Ectodermal cell (in vitro differentiated cells): ENCODE data around the gene CRYZL1.
"Not testable (repeated sequence)": the region's sequence is repeated elsewhere in the genome, so short reads cannot be mapped to it uniquely, and the experiment has no call there.

Experiments used
- H3K27ac ChIP-seq: 2 replicates; pipeline ENCODE4 v1.7.0; 2013; ENCODE audit warnings: mild to moderate bottlenecking, low read depth, low read length; ENCODE audit not compliant: insufficient read depth, poor library complexity, severe bottlenecking
- H3K27me3 ChIP-seq: 2 replicates; pipeline ENCODE4 v1.7.0; 2013; ENCODE audit warnings: mild to moderate bottlenecking, low read length; ENCODE audit not compliant: insufficient read depth, control insufficient read depth, poor library complexity, severe bottlenecking
- H3K36me3 ChIP-seq: one replicate; pipeline ENCODE4 v1.7.0; 2013; ENCODE audit warnings: low read length; ENCODE audit not compliant: control insufficient read depth, insufficient read depth
- H3K4me1 ChIP-seq: one replicate; pipeline ENCODE4 v1.7.0; 2013; ENCODE audit warnings: low read length; ENCODE audit not compliant: control insufficient read depth, insufficient read depth
- H3K4me3 ChIP-seq: 2 replicates; pipeline ENCODE4 v1.7.0; 2013; ENCODE audit warnings: low read depth, low read length, control low read depth; ENCODE audit not compliant: insufficient read depth
- H3K9me3 ChIP-seq: 2 replicates; pipeline ENCODE4 v1.7.0; 2013; ENCODE audit warnings: mild to moderate bottlenecking, low read length, moderate library complexity; ENCODE audit not compliant: control insufficient read depth
- WGBS, 2 experiments: methylation state at CpG; one replicate each; pipeline ENCODE4 v1.1.7; 2013; ENCODE audit warnings: missing lambda C conversion rate in 2 of 2; 5-methylcytosine and 5-hydroxymethylcytosine counted together

Gene CRYZL1

GRCh38 chr21:33588485-33589335 lies 52.8 kb downstream of the CRYZL1 start, which contains the start of gene DONSON:
DONSON (minus strand) TSS chr21:33588684; CDS start chr21:33588641, 43 bp downstream.
- H3K27me3 ChIP-seq, result no peaks in the 10 kb centered on the region
- peaks cover 3% of the 10 kb centered on the region for H3K36me3 ChIP-seq
- no peaks in the 10 kb centered on the region for H3K9me3 ChIP-seq
- WGBS, 2 experiments, result 1 to 2% methylated on average over 78 of the region's 78 CpGs
- H3K27ac ChIP-seq, result peak within 1 kb of the TSS; percentile 93
- H3K4me3 ChIP-seq, result peak within 1 kb of the TSS; percentile 91
- H3K4me1 ChIP-seq, result peaks cover 11% of the 10 kb centered on the region

- 2% methylated on average over 57 of the region's 57 CpGs for WGBS, 2 experiments
Observed at GRCh38 chr21:33587792-33588484, 53.6 kb downstream of the CRYZL1 start.

GRCh38 chr21:33586927-33587326 lies 54.6 kb downstream of the CRYZL1 start:
- 83 to 88% methylated on average over 5 to 6 of the region's 6 CpGs for WGBS, 2 experiments
- Histone ChIP-seq H3K27me3 (no peaks in the 10 kb centered on the region), H3K9me3 (no peaks in the 10 kb centered on the region), H3K27ac (no peak overlapping the region), H3K4me3 (peak overlapping the region; percentile 91), H3K36me3 (peaks cover 14% of the 10 kb centered on the region), H3K4me1 (peaks cover 11% of the 10 kb centered on the region)

More at GRCh38 chr21:33587792-33588484, 53.6 kb downstream of the CRYZL1 start:
- Histone ChIP-seq H3K36me3 (peaks cover 6% of the 10 kb centered on the region), H3K9me3 (no peaks in the 10 kb centered on the region), H3K27ac (peak overlapping the region; percentile 93), H3K4me1 (peaks cover 11% of the 10 kb centered on the region), H3K4me3 (peak overlapping the region; percentile 91), H3K27me3 (no peaks in the 10 kb centered on the region)

GRCh38 chr21:33584455-33584854 lies 57.1 kb downstream of the CRYZL1 start:
- Histone ChIP-seq H3K4me3 (no peak overlapping the region), H3K4me1 (peaks cover 6% of the 10 kb centered on the region), H3K27me3 (no peaks in the 10 kb centered on the region), H3K9me3 (no peaks in the 10 kb centered on the region), H3K27ac (no peak overlapping the region), H3K36me3 (peaks cover 16% of the 10 kb centered on the region)
- 94 to 95% methylated on average over 2 to 3 of the region's 3 CpGs for WGBS, 2 experiments

GRCh38 chr21:33578959-33579542 lies 62.5 kb downstream of the CRYZL1 start:
- H3K4me1 ChIP-seq, result no peaks in the 10 kb centered on the region
- peaks cover 40% of the 10 kb centered on the region for H3K36me3 ChIP-seq
- H3K4me3 ChIP-seq, result no peak overlapping the region
- 92 to 93% methylated on average over 7 of the region's 7 CpGs for WGBS, 2 experiments
- no peaks in the 10 kb centered on the region for H3K9me3 ChIP-seq
- no peak overlapping the region for H3K27ac ChIP-seq
- H3K27me3 ChIP-seq, result no peaks in the 10 kb centered on the region

GRCh38 chr21:33578214-33578613 lies 63.3 kb downstream of the CRYZL1 start:
- Histone ChIP-seq H3K4me1 (no peaks in the 10 kb centered on the region), H3K36me3 (peaks cover 40% of the 10 kb centered on the region)

GRCh38 chr21:33576741-33577141 lies 64.8 kb downstream of the CRYZL1 start:
- not testable (repeated sequence) for H3K27ac ChIP-seq, H3K4me1 ChIP-seq, H3K27me3 ChIP-seq, H3K9me3 ChIP-seq, H3K4me3 ChIP-seq
- peaks cover 38% of the 10 kb centered on the region for H3K36me3 ChIP-seq
- WGBS, 2 experiments, result 80% methylated on average over 1 of the region's 2 CpGs; no CpG with 5 or more reads in 1 of the 2 experiments

More at GRCh38 chr21:33578214-33578613, 63.3 kb downstream of the CRYZL1 start:
- Histone ChIP-seq H3K27ac (no peak overlapping the region), H3K4me3 (no peak overlapping the region), H3K9me3 (no peaks in the 10 kb centered on the region), H3K27me3 (no peaks in the 10 kb centered on the region)
- 97% methylated on average over 2 of the region's 2 CpGs for WGBS, 2 experiments

- H3K27ac ChIP-seq, result no peak overlapping the region
- no peaks in the 10 kb centered on the region for H3K9me3 ChIP-seq
- WGBS, 2 experiments, result 89 to 97% methylated on average over 3 of the region's 3 CpGs
- no peaks in the 10 kb centered on the region for H3K27me3 ChIP-seq
- H3K36me3 ChIP-seq, result peaks cover 41% of the 10 kb centered on the region
- H3K4me1 ChIP-seq, result no peaks in the 10 kb centered on the region
- no peak overlapping the region for H3K4me3 ChIP-seq
Observed at GRCh38 chr21:33572350-33572749, 69.2 kb downstream of the CRYZL1 start.

GRCh38 chr21:33569991-33570390 lies 71.5 kb downstream of the CRYZL1 start:
- Histone ChIP-seq H3K27me3 (no peaks in the 10 kb centered on the region), H3K36me3 (peaks cover 25% of the 10 kb centered on the region), H3K27ac (no peak overlapping the region), H3K9me3 (no peaks in the 10 kb centered on the region), H3K4me1 (no peaks in the 10 kb centered on the region), H3K4me3 (no peak overlapping the region)
- 90 to 95% methylated on average over 5 of the region's 5 CpGs for WGBS, 2 experiments

GRCh38 chr21:33568448-33568847 lies 73.1 kb downstream of the CRYZL1 start:
- 89 to 93% methylated on average over 2 of the region's 2 CpGs for WGBS, 2 experiments
- Histone ChIP-seq H3K36me3 (peaks cover 17% of the 10 kb centered on the region), H3K4me1 (no peaks in the 10 kb centered on the region), H3K9me3 (no peaks in the 10 kb centered on the region), H3K4me3 (no peak overlapping the region), H3K27ac (no peak overlapping the region), H3K27me3 (no peaks in the 10 kb centered on the region)
